Measurements from ENCODE around the gene TMEM272. TPM values are rescaled to one million over a fixed set of nuclear protein-coding genes. Genes with fewer than 3 reads are reported as not detected.
A peak's percentile ranks its signal among the peaks of the same experiment; 100 is the strongest.

TMEM272 gene
- total and polyA plus RNA-seq, 2 donors from 2014 or later: 0.19 to 0.28 TPM

GRCh38 chr13:51815848-51816247 is 29.1 kb downstream of the TMEM272 start:
- Histone ChIP-seq H3K9ac (ENCODE audit: low read length in 3 of 3) (peak overlapping the region in 1 of 3 donors; percentile 65), H3K4me3 (ENCODE audit: low read length in 3 of 3) (peak overlapping the region in 1 of 3 donors; percentile 64), H3K4me1 (ENCODE audit: control insufficient read depth in 2 of 3, insufficient read depth in 2 of 3, low read depth in 1 of 3, low read length in 3 of 3) (peaks cover 0 to 8% (median 5%) of the 10 kb centered on the region in 3 donors), H3K27ac (ENCODE audit: low read depth in 2 of 2, low read length in 2 of 2) (no peak overlapping the region), H3K36me3 (ENCODE audit: control insufficient read depth in 2 of 3, insufficient read depth in 3 of 3, low read length in 3 of 3) (no peaks in the 10 kb centered on the region), H3K9me3 (ENCODE audit: control insufficient read depth in 2 of 3, insufficient read depth in 1 of 3, low read length in 3 of 3) (no peaks in the 10 kb centered on the region), H3K27me3 (ENCODE audit: control insufficient read depth, insufficient read depth, low read length) (no peaks in the 10 kb centered on the region)
- intact Hi-C loops (cut with DNase I): no loop called here
- DNase-seq (no peak), FAIRE-seq (no peak)
- TF ChIP-seq CTCF (IDR thresholded peaks at IDR 0.05; ENCODE audit: borderline replicate concordance, extremely low read depth, insufficient read depth): no peak

- Histone ChIP-seq H3K4me3 (ENCODE audit: low read length in 3 of 3) (peak overlapping the region; percentile 1 to 64 (median 48)), H3K27ac (ENCODE audit: low read depth in 2 of 2, low read length in 2 of 2) (no peak overlapping the region), H3K9ac (ENCODE audit: low read length in 3 of 3) (peak overlapping the region in 1 of 3 donors; percentile 65), H3K27me3 (ENCODE audit: control insufficient read depth, insufficient read depth, low read length) (no peaks in the 10 kb centered on the region), H3K36me3 (ENCODE audit: control insufficient read depth in 2 of 3, insufficient read depth in 3 of 3, low read length in 3 of 3) (no peaks in the 10 kb centered on the region), H3K9me3 (ENCODE audit: control insufficient read depth in 2 of 3, insufficient read depth in 1 of 3, low read length in 3 of 3) (no peaks in the 10 kb centered on the region), H3K4me1 (ENCODE audit: control insufficient read depth in 2 of 3, insufficient read depth in 2 of 3, low read depth in 1 of 3, low read length in 3 of 3) (peaks cover 0 to 8% (median 5%) of the 10 kb centered on the region in 3 donors)
- no peak for FAIRE-seq
- intact Hi-C loops (cut with DNase I): no loop called here
- TF ChIP-seq CTCF (IDR thresholded peaks at IDR 0.05; ENCODE audit: borderline replicate concordance, extremely low read depth, insufficient read depth): peak; percentile 77
- DNase-seq: peak in 4 of 5 donors; percentile 69 to 84 (median 77)
Measured at GRCh38 chr13:51814825-51815650, 29.9 kb downstream of the TMEM272 start.

GRCh38 chr13:51814071-51814470 is 30.9 kb downstream of the TMEM272 start:
- DNase-seq (no peak), FAIRE-seq (no peak)
- TF ChIP-seq CTCF (IDR thresholded peaks at IDR 0.05; ENCODE audit: borderline replicate concordance, extremely low read depth, insufficient read depth): no peak
- Histone ChIP-seq H3K27ac (ENCODE audit: low read depth in 2 of 2, low read length in 2 of 2) (no peak overlapping the region), H3K4me1 (ENCODE audit: control insufficient read depth in 2 of 3, insufficient read depth in 2 of 3, low read depth in 1 of 3, low read length in 3 of 3) (peaks cover 0 to 8% (median 5%) of the 10 kb centered on the region in 3 donors), H3K27me3 (ENCODE audit: control insufficient read depth, insufficient read depth, low read length) (no peaks in the 10 kb centered on the region), H3K4me3 (ENCODE audit: low read length in 3 of 3) (no peak overlapping the region), H3K36me3 (ENCODE audit: control insufficient read depth in 2 of 3, insufficient read depth in 3 of 3, low read length in 3 of 3) (no peaks in the 10 kb centered on the region), H3K9me3 (ENCODE audit: control insufficient read depth in 2 of 3, insufficient read depth in 1 of 3, low read length in 3 of 3) (no peaks in the 10 kb centered on the region), H3K9ac (ENCODE audit: low read length in 3 of 3) (no peak overlapping the region)
- intact Hi-C loops (cut with DNase I): no loop called here

Data from kidney (tissue), 14 donors.